ENCODE data around the gene FGD2. TPM values are rescaled to one million over a fixed set of nuclear protein-coding genes. Genes with fewer than 3 reads are reported as not detected.

FGD2 gene
- polyA plus RNA-seq, 3 donors = 2.1 to 2.8 (median 2.6) TPM

DNA sequence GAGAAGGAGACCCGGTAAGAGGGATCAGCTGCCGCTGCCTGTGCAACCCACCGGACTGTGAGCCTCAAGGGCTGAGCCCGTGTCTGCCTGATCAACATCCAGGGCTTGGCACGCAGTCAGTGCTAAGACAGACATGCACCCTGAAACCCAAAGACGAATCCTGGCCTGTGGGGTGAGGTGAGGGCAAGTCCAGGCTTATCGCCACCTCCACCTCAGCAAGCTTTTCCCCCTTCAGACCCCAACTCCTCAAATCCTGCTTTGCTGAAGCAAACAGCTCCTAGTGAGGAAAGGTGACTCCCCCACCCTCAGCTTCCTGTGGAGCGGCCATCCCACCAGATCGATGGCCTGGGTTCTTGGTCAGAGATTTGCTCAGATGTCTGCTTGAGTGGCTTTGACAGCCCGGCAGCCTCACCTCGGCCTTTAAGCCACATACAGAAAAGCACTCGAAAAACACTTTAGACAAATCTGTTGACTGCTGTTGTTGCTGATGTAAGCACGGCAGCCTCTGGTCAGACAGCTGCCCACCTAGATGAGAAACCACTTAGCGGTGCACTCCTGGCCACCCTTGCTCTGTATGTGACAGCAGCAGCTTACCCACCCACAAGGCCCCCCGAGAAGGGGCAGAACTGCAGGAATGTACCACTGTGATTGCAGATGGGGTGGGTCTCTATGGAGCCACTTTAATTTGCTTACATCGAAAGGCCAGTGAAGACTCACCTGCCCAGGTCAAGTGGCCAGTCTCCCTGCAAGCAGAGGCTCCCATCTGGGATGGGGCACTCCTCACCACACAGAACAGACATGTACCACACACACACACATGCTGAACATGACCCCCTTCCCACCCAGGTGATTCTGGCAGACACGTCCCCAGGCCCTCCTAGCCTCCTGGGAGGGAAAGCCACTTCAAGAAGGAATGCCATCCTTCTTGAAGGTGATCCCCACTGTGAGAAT lies 34.3 kb upstream of the FGD2 start:
- DNase-seq = no peak

DNA sequence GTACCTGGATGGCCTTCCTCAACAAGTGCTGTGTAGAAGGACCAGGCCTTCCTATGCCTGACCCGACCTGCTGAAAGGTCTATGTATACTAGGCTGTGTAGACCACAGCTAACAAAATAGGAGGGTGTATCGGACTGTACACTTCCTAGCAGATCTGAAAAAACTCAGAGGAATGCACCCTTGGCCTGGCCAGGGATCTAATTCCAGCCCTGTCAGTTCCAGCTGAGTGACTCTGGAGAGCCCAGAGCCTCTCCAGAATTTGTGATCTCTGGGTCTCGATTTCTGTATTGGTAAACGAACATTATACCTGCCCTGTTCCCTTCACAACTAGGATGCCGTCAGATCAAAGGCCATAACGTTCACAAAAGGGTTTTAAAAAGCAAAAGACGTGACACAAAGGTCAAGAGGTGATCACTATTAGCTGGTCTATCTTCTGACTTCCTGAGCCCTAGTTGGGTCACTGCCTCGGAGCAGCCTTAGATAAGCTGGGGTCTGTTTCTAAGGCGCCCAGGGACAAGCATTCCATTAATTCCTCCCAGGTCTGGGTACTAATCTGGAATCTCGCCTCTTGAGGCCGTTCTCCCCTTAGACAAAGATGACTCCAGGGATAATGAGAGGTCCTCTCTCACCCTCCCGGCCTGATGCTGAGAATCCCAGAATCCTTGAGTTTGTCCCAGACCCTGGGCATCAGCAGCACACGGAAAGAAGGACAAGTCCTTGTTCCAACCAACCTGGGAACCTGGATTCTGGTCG lies 33.4 kb upstream of the FGD2 start:
- DNase-seq = no peak

DNA sequence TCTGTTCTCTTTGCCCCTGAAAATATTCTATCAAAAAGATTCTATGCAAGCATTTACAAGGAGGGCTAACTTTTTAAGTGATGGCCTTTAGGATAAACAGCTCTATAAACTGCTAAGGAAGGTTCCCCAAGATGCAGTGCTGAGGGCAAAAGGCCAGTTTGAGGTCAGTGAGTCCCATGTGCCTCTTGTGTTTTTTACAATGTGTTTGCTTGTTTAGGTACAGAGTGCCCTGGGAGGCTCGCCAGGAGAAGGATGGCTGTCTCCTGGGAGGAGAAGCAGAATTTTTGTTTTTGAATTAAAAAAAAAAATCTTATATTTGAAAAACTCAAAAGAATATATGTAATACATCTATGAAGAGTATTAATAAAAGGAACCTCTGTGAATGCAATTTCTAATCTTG lies 32.3 kb upstream of the FGD2 start:
- DNase-seq = no peak

DNA sequence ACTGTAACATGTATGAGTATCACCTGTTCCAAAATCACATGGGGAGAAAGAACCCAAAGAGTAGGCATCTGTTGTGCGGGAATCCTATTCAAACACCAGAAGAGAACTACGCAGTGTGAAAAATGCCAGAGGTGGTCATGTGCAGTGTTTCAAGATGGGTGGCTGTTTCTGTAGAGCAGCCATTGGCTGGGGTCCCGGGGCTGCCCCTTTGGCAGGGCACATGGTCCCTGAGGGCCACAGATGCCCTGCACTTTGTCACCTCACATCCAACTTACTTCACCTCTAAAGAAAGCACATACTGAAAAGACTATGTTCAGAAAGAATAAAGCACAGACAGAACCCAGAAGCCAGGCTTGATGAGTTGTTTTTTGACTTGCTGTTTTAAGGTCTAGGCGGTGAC lies 31.8 kb upstream of the FGD2 start:
- no peak for DNase-seq

DNA sequence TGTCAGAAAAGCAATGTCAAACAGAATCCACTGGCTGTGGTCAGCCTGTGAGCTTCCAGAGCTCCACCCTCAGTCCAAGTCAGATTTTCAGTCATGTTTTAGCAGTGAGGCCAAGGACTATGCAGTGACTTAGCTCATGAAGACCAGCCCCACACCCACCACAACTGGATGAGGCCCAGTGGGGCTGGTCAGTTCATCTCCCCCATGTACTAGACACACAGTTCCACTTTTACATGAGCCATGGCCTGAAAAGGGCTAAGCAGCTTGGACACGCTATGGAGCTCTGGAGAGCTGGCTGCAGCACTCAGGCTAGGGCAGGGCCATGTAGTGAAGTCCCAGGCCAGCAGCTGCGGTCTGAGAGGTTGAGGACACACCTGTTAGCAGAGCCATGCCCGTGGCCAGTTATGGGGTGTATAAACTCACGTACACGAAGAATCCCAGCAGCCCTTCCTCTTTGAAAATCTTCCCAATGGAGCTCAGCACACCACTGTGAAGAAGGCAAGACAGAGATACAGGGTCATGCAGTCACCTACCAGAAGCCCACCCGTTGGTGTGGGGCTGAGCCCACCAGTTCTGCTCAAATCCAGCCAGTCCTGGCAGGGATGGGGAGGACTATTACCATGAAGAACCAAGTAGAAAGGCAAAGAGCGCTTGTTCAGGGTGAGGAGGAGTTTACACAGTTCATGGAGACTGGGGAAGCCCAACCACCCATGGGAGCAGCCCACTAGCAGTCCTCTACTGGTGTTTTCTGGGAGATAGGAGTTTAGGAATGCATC lies 30.0 kb upstream of the FGD2 start:
- DNase-seq = no peak

DNA sequence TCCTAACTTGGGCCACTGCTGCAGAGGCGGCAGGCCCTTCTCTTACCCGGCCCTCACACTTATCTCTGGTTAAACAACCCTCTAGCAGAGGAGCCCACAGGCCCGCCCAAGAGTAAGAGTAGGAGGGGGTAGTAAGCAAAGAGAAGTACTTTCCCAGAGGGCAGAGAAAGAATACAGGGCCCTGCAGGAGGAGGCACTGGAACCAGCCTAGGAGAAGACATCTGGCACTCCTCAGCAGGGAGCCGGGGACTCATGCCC lies 29.5 kb upstream of the FGD2 start:
- DNase-seq = no peak

DNA sequence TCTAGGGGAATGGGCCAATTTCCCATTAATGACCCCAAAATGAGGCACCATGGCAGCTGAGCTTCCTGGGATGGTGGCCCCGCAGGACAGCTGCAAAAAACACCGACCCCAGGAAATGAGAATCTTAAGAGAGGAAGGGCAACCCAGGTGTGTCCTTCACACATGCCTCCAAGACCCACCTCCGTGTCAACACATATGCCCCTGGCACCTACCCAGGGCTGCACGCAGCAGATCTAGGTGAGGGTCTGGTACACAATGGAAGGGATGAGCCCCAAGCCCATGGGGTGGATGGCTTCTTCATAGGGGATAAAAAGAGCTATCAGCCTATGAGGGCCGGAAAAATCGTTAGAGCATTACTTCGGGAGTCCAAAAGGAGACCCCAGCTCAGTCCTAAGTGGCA lies 28.9 kb upstream of the FGD2 start:
- no peak for DNase-seq

DNA sequence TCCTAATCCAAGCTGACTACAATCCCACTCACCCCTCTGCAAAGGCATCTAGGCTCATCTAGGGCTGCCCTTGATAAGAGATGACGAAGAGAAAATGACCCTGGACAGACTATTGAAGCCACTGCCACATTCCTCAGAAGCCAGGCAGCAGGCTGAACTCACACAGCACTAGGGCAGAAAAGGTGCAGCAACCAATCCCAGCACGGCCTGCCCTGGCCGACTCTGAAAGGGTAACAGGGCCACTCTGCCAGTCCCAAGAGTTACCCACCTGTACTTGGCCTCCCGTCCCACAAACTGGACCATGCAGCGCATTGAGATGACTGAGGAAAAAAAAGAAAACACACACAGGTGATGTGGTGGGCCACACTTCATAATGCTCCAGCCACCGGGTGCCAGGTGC lies 28.5 kb upstream of the FGD2 start:
- no peak for DNase-seq

DNA sequence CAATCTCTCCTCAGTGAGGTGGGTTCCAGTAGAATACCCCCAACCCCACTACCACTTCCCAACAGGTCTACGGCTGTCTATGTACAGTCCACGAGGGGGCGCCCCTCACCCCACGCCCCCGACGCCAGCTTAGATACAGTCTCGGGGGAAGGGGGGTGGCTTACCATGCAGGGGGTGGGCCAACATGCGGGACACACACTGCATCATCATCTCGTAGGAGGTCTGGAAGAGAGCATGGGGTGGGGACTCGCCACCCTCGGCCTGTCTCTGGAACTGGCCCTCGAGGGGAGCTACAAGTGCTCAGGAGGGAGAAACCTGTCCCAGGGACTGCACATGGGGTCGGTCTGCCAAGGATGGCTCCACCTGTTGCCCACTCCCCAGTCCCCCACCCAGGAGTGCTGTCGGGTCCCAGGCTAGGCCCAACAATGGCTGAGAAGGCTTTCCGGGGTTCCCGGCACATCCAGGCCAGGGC lies 27.9 kb upstream of the FGD2 start:
- no peak for DNase-seq

DNA sequence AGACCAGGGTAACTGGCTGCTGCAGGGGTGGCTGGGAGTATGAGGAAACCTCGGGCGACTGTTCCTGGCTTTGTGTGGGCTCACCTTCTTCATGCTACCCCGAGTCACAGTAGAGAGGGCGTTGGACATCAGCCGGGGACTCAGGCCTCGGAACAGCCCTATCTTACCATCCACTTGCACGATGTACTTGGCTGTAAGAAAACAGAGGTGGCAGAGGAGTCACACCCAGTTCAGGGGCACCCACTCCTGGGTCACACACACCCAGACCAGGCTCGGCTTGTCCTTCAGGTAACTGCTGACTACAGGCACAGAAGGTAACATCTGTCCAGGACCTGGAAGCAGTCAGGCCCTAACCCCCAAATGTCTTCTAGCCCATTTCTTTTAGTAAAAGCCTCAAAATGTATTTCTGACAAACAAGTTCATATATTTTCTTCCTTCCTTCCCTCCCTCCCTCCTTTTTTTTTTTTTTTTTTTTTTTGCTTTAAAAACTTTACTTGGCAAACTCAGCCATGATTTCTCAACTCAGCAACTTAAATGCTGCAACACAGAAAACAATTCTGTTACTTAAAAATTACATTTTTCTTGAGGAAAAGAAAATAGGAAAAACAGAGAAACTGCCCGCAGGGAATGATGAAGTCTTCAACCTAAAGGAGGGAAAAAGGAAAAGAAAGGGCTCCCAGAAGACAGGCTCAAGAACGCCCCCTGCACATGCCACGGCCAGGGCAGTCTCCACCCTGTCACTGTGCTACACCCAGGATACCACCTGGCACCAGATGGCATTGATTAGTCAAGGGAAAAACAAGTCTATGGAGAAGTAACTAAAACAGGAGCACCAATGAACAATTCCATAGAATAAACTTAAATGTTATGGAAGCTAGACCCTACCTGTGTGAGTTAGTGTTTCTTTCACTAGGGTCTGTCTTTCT lies 26.8 kb upstream of the FGD2 start:
- no peak for DNase-seq

DNA sequence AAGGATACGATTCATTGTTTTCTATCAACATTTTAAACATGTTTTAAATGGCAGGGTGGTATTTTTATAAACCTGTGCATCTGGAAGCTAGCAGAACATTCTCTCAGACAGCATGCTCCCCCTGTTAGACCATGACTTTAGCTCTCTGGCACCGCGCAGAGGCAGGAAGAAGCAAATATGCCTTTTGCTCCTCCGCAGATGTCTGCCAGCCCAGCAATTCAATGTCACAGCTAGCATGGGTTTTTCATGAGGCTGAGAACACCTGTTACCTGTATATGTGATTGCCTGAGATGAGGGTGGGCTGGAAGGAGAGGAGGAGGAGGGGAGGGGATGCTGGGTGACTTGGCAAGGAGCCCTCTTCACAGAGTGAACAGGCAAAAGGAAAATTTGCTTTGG lies 26.1 kb upstream of the FGD2 start:
- no peak for DNase-seq

DNA sequence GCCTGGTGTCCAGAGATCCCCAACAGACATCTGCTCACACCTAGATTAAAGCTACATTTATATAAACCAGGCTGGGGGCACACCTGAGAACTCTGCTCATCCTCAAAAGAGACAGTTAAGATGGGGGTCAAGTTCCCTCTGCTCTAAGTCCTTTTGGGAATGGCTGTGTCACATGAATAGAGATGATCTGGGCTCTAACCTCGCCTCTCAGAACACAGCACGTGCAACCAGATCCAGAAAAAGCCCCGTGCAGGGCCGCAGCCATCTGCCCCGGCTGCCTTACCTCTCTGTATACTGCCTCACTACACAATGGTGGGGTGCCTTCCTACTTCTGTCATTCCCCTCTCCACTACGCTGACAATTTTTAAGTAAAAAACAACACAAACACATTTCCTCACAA lies 25.3 kb upstream of the FGD2 start:
- DNase-seq = no peak

DNA sequence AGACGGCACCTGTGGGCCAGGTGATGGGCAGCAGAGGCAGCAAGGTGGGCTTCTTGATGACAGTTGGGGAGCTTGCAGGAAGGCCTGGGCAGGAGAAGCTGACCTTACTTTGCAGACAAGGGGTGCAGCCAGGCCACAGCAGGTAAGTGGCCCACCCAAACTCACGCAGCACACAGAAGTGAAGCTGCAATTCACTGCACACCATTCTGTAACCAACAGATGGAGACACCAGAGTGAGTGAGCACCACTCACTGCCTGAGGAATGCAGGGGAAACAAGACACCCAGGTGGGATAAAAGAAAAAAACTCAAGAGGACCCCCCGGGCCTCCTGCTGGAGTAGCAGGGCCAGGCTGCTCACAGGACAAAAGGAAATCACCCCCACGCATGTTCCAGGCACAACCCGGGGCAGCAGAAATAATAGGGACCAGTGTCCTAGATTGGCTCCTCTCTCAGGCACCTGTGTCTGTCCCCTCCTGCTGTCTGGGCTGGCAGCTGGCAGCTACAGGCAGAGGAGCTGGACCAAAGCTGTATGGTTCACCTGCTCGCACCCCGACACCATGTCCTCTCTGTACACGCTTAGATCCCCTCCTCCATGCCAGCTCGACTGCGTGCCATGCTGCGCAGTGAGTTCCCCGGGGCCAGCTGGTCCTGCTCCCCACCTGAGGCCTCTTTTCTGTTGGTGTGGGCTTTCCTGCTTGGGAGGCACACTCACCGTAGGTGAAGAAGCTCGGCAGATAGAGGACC lies 24.4 kb upstream of the FGD2 start:
- DNase-seq = no peak

DNA sequence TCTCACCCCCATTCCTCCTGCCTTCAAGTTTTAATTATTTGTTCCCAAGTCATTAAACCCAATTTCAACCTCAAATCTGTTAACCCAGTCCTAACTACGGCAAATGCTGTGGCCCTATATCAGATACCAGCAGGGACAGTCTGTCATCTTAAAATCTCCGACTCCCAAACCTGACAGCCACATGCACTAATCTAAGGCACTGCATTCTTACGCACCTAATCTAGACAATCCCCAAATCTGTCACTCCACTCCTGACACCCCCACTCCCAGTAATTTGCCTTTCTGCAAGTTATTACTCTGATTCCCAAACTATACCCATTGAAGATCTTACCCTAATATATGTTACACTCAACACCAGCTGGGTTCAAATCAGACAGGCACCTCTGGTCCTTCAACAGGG lies 21.9 kb upstream of the FGD2 start:
- DNase-seq = no peak

DNA sequence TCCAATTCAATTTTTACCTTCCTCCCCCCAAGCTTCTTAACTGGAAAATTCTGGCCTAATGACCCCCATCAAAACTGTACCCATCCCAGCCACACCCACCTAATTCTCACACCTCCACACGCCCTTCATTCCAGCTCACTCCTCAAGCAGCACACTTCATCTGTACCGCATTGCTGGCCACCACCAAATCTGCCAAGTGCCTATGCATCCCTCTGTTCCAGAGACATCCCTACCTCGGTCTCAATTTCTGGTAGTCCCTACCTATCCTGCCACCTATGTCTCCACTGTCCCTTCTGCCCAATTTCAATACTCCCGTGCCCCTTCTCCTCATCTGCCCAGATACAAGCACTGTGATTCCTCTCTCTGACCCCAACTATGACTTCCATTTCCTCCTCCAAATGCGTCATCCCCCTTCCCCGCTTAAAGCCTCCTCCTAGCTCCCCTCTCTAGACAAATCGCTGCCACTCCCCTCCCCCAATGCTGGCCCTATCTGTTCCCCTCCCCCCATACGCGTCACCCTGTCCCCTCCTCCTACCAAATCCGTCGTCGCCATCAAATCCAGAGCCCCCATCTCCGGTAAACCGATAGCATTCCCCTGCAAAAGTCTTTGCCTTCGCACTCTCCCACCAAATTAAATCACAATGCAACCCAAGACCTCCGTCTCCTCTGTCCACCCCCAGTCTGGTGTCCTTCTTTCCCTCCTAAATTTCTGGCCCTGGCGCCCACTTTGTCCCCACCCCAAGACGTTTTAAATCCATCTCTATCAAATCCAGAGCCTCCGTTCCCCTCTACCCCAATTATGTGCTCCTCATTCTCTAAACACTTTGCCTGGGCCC lies 20.7 kb upstream of the FGD2 start:
- no peak for DNase-seq

DNA sequence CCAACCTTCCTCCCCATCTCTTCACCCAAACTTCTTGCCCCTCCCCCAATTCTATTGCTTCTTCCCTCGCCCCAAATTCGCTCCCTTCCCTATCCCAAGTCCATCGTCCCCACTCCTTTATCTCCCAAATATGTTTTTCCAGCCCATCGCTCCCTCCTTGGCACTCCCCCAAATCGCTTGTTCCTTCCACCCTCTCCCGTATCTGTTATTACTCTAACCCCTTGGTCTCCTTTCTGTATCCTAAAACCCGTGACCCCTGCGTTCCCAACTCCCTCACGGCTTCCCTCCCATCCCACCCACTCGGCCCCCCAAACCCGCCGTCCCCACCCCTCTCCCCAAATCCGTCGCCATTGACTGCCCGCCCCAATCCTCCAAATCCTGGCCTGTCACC lies 20.0 kb upstream of the FGD2 start:
- no peak for DNase-seq

DNA sequence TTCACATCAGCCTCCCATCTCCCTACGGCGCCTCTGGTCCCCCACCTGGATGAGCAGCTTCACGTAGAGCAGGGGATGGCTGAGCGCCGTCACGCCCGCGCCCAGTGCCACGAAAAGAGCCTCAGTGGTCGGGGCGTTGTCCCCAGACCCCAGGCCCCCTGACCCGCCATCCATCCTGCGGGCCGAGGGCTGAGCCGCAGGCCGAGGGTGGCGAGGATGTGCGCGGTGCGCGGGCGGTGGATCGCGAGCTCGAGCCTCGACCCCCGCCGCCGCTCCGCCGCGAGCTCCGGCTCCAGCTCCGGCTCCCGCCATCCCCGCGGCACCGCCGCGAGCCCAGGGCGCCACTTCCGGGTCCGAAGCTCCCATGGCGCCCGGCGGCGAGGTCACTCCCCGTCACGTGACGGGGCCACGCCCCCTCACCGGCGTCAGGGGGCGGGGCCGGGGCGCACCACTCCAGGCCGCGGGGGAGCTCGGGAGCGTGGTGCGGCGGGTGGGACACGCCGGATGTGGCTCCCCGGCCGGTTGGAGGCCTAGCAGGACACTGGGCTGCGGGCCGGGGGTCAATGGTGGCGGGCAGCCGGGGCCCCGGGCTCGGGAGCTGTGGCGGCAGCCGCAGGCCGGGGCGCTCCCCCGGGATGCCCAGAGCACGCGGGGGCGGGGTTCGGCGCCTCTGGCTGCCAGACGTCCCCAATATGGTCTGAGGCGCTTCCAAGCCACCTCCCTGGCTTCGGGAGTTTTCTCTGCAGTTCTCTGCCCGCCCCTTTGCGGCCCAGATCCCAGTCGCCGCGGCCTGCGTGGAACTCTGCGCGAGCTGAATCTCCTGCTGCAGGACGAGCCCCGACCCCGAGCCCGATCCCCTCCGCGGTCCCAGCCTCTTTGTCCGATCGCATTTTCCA lies 19.4 kb upstream of the FGD2 start, which contains the start of gene MTCH1:
Gene MTCH1, minus strand, starts transcription at position 389 of the 896 bp plus-strand sequence. Its CDS starts 23 bp downstream, at position 366.
- DNase-seq = peak; percentile 90

DNA sequence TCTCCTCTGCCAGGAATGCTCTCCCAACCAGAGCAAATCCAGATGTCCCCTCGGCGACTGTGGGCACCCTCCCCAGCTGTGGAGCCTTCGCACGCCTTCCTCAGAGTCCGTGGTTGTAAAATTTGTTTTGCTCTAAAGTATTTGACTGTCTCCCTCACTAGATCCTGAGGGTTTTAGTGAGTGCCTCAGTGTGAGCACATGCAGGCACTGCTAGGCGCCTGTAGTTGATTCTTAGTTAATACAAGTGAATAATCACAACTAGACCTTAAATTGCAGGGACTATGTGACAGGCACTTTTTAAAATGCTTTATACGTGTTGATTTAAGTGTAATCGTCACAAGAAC lies 18.8 kb upstream of the FGD2 start:
- no peak for DNase-seq

DNA sequence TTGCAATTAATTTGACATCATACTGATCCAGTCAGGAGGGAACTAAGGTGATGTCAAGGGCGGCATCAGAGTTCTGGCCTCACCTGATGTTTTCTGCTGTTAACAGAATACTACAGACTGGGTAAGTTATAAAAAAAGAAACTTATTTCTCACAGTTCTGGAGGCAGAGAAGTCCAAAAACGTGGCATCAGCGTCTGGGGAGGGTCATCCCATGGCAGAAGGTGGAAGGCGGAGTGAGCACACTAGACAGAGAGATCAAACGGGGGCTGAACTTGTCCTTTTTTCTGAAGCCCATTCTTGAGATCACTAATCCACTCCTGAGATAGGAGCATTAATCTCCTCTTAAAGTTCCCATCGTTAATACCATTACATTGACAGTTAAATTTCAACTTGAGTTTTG lies 16.2 kb upstream of the FGD2 start:
- DNase-seq = no peak
